Measurements from ENCODE around the gene BFAR.

BFAR gene

GRCh38 chr16:14608111-14608566 is 24.6 kb upstream of the BFAR start:
- H3K4me3 ChIP-seq (ENCODE audit: low read depth, low read length), result no peak overlapping the region
- DNase-seq (ENCODE audit: low read depth), result no peak
- TF ChIP-seq CTCF (IDR thresholded peaks at IDR 0.05; ENCODE audit: control insufficient read depth, extremely low read depth, insufficient read depth), result no peak

- DNase-seq (ENCODE audit: low read depth), result no peak
- no peak for TF ChIP-seq CTCF (IDR thresholded peaks at IDR 0.05; ENCODE audit: control insufficient read depth, extremely low read depth, insufficient read depth)
- no peak overlapping the region for H3K4me3 ChIP-seq (ENCODE audit: low read depth, low read length)
Measured at GRCh38 chr16:14608604-14609003, 24.1 kb upstream of the BFAR start.

- no peak overlapping the region for H3K4me3 ChIP-seq (ENCODE audit: low read depth, low read length)
- no peak for TF ChIP-seq CTCF (IDR thresholded peaks at IDR 0.05; ENCODE audit: control insufficient read depth, extremely low read depth, insufficient read depth)
- no peak for DNase-seq (ENCODE audit: low read depth)
Measured at GRCh38 chr16:14609716-14610115, 23.0 kb upstream of the BFAR start.

- no peak overlapping the region for H3K4me3 ChIP-seq (ENCODE audit: low read depth, low read length)
- DNase-seq (ENCODE audit: low read depth), result no peak
- TF ChIP-seq CTCF (IDR thresholded peaks at IDR 0.05; ENCODE audit: control insufficient read depth, extremely low read depth, insufficient read depth), result no peak
Measured at GRCh38 chr16:14611660-14612059, 21.1 kb upstream of the BFAR start.

GRCh38 chr16:14613991-14614390 is 18.8 kb upstream of the BFAR start:
- DNase-seq (ENCODE audit: low read depth), result no peak
- TF ChIP-seq CTCF (IDR thresholded peaks at IDR 0.05; ENCODE audit: control insufficient read depth, extremely low read depth, insufficient read depth), result no peak

GRCh38 chr16:14616280-14616679 is 16.5 kb upstream of the BFAR start:
- no peak overlapping the region for H3K4me3 ChIP-seq (ENCODE audit: low read depth, low read length)
- TF ChIP-seq CTCF (IDR thresholded peaks at IDR 0.05; ENCODE audit: control insufficient read depth, extremely low read depth, insufficient read depth), result no peak
- no peak for DNase-seq (ENCODE audit: low read depth)

More at GRCh38 chr16:14613991-14614390, 18.8 kb upstream of the BFAR start:
- no peak overlapping the region for H3K4me3 ChIP-seq (ENCODE audit: low read depth, low read length)

GRCh38 chr16:14618566-14618965 is 14.2 kb upstream of the BFAR start:
- no peak overlapping the region for H3K4me3 ChIP-seq (ENCODE audit: low read depth, low read length)
- no peak for TF ChIP-seq CTCF (IDR thresholded peaks at IDR 0.05; ENCODE audit: control insufficient read depth, extremely low read depth, insufficient read depth)
- no peak for DNase-seq (ENCODE audit: low read depth)

Measured in LNCaP clone FGC (cell line).